Measurements from ENCODE around the gene SLC26A1. TPM values are rescaled to one million over a fixed set of nuclear protein-coding genes. Genes with fewer than 3 reads are reported as not detected.

The SLC26A1 gene
- total RNA-seq, 4 donors from 2014 or later, result 0.16 TPM; not detected in 3

DNA sequence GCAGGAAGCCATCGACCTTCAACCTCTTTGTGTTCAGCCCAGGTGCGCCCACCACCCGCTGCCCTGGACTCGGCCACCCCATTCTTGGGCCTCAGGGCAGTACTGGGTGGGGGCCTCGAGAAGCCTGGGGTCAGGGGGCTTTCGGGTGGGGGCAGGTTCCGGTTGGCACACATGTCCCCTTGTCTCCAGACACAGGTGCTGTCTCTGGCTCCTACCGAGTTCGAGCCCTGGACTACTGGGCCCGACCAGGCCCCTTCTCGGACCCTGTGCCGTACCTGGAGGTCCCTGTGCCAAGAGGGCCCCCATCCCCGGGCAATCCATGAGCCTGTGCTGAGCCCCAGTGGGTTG lies 10.8 kb upstream of the SLC26A1 start:
- intact Hi-C loops (cut with DNase I; ENCODE audit: low total_unique reads), result no loop called here
- Histone ChIP-seq H3K4me3 (no peak overlapping the region), H3K27me3 (peaks cover 86 to 88% (median 87%) of the 10 kb centered on the region in 3 donors), H3K4me1 (peaks cover 4 to 10% of the 10 kb centered on the region in 2 donors), H3K36me3 (no peaks in the 10 kb centered on the region), H3K9me3 (no peaks in the 10 kb centered on the region), H3K27ac (no peak overlapping the region)
- TF ChIP-seq, protein P1, sequence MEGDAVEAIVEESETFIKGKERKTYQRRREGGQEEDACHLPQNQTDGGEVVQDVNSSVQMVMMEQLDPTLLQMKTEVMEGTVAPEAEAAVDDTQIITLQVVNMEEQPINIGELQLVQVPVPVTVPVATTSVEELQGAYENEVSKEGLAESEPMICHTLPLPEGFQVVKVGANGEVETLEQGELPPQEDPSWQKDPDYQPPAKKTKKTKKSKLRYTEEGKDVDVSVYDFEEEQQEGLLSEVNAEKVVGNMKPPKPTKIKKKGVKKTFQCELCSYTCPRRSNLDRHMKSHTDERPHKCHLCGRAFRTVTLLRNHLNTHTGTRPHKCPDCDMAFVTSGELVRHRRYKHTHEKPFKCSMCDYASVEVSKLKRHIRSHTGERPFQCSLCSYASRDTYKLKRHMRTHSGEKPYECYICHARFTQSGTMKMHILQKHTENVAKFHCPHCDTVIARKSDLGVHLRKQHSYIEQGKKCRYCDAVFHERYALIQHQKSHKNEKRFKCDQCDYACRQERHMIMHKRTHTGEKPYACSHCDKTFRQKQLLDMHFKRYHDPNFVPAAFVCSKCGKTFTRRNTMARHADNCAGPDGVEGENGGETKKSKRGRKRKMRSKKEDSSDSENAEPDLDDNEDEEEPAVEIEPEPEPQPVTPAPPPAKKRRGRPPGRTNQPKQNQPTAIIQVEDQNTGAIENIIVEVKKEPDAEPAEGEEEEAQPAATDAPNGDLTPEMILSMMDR (IDR thresholded peaks at IDR 0.05 in 4 of 5, conservative IDR thresholded peaks at IDR 0.05 in 1 of 5), result no peak
- TF ChIP-seq POLR2A (IDR thresholded peaks at IDR 0.05), result no peak
- DNase-seq (no peak), ATAC-seq (no peak)
- in situ Hi-C loops (cut with MboI; ENCODE audit: low sequenced_read_pairs in 4 of 4), result no loop called here

DNA sequence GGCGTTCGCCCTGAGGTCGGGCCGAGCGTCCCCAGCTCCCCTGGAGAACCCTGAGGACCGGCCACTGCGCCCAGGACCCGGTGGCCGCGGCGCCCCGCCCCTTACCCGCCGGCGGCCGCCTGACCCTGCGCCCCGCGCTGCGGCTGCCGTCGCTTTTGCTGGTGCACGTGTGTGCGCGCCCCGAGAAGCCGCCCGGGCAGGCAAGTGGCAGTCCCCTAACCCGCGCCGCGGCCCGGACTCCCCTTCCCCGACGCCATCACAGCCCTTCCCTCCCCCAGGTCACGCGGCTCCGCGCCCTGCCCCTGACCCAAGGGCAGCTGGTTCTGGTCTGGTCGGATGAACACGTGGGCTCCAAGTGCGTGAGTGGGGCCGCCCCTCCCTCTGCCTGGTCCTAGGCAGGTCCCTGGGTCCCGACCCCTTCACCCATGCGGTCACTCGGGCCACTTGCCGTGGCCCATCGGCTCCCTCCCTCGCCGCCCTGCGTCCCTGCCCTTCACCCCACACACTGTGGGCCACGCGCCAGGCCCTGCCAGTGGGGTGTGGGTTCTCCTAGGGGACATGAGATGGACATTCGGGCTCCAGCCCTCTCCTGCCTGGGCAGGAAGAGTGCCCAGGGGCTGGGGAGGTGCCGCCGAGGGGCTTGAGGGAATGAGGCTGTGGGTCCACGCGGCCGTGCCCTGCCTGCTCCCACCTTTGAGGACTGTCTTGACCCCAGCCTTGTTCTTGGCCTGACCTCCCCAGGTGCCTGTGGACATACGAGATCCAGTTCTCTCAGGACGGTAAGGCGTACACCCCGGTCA lies 10.3 kb upstream of the SLC26A1 start:
- H3K36me3 ChIP-seq, result no peaks in the 10 kb centered on the region
- intact Hi-C loops (cut with DNase I; ENCODE audit: low total_unique reads) (no loop called here), in situ Hi-C loops (cut with MboI; ENCODE audit: low sequenced_read_pairs in 4 of 4) (no loop called here)
- no peaks in the 10 kb centered on the region for H3K9me3 ChIP-seq
- H3K4me1 ChIP-seq, result peaks cover 0 to 6% of the 10 kb centered on the region in 2 donors
- peaks cover 87 to 92% (median 91%) of the 10 kb centered on the region in 3 donors for H3K27me3 ChIP-seq
- no peak overlapping the region for H3K27ac ChIP-seq
- H3K4me3 ChIP-seq, result no peak overlapping the region
- DNase-seq, result no peak
- no peak for TF ChIP-seq POLR2A (IDR thresholded peaks at IDR 0.05)
- TF ChIP-seq, protein P1 (IDR thresholded peaks at IDR 0.05 in 4 of 5, conservative IDR thresholded peaks at IDR 0.05 in 1 of 5), result no peak
- ATAC-seq, result no peak

DNA sequence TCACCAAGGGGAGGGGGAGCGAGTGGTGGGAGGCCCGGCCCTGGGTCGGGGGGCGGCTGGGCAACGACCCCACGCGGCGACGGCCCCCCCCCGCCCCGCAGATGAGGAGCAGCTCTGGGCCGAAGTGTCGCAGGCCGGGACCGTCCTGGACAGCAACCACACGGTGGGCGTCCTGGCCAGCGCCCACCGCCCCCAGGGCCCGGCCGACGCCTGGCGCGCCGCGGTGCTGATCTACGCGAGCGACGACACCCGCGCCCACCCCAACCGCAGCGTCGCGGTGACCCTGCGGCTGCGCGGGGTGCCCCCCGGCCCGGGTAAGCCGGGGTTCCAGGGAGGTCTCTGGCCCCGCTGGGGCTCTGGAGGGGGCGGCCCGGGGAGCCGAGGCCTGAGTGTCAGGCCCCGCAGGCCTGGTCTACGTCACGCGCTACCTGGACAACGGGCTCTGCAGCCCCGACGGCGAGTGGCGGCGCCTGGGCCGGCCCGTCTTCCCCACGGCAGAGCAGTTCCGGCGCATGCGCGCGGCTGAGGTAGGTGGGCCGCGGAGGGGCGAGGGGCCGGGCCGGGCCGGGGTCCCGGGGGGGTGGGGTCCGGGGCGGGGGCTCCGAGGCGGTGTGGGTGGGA lies 9.5 kb upstream of the SLC26A1 start:
- in situ Hi-C loops (cut with MboI; ENCODE audit: low sequenced_read_pairs in 4 of 4), result no loop called here
- Histone ChIP-seq H3K27me3 (peaks cover 88 to 93% (median 92%) of the 10 kb centered on the region in 3 donors), H3K4me3 (no peak overlapping the region), H3K9me3 (no peaks in the 10 kb centered on the region), H3K36me3 (no peaks in the 10 kb centered on the region), H3K4me1 (peaks cover 3 to 8% of the 10 kb centered on the region in 2 donors), H3K27ac (no peak overlapping the region)
- TF ChIP-seq, protein P1 (IDR thresholded peaks at IDR 0.05 in 4 of 5, conservative IDR thresholded peaks at IDR 0.05 in 1 of 5), result no peak
- no peak for TF ChIP-seq POLR2A (IDR thresholded peaks at IDR 0.05)
- intact Hi-C loops (cut with DNase I; ENCODE audit: low total_unique reads), result no loop called here
- no peak for ATAC-seq
- no peak for DNase-seq

DNA sequence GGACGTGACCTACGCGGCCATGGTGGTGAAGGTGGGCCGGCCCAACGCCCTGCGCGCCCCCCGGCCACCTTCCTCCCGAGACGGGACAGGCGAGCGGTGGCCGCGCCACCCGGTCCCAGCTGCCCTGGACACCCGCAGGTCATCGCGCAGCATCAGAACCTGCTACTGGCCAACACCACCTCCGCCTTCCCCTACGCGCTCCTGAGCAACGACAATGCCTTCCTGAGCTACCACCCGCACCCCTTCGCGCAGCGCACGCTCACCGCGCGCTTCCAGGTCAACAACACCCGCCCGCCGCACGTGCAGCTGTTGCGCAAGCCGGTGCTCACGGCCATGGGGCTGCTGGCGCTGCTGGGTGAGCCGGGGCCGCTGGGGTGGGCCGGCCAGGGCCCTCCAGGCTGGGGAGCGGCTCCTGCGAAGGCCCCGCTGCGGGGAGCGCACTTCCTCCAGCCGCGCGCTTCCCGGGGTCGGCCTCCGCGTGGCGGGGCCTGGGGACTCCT lies 9.0 kb upstream of the SLC26A1 start:
- Histone ChIP-seq H3K36me3 (no peaks in the 10 kb centered on the region), H3K4me3 (no peak overlapping the region), H3K4me1 (peaks cover 6 to 13% of the 10 kb centered on the region in 2 donors), H3K27me3 (peaks cover 88 to 94% (median 93%) of the 10 kb centered on the region in 3 donors), H3K9me3 (no peaks in the 10 kb centered on the region), H3K27ac (no peak overlapping the region)
- TF ChIP-seq POLR2A (IDR thresholded peaks at IDR 0.05), result no peak
- TF ChIP-seq, protein P1 (IDR thresholded peaks at IDR 0.05 in 4 of 5, conservative IDR thresholded peaks at IDR 0.05 in 1 of 5), result no peak
- in situ Hi-C loops (cut with MboI; ENCODE audit: low sequenced_read_pairs in 4 of 4), result no loop called here
- ATAC-seq (no peak), DNase-seq (peak in 1 of 2 donors; percentile 29)
- intact Hi-C loops (cut with DNase I; ENCODE audit: low total_unique reads), result no loop called here

Measured in gastrocnemius medialis (tissue), 4 donors.